Colonic mucosa (tissue), 4 donors: ENCODE results near the gene NPAS1. TPM values are rescaled to one million over a fixed set of nuclear protein-coding genes. Genes with fewer than 3 reads are reported as not detected.

ENCODE experiments used
- DNase-seq: peaks from one replicate; pipeline ENCODE4 v3.0.0-alpha.2; 2020
- H3K27ac ChIP-seq: fragments of 200-600 bp; one replicate; pipeline ENCODE4 v1.8.0; 2021
- H3K27me3 ChIP-seq: fragments of 200-600 bp; one replicate; pipeline ENCODE4 v1.8.0; 2021
- H3K36me3 ChIP-seq: fragments of 200-600 bp; one replicate; pipeline ENCODE4 v1.8.0; 2021
- H3K4me1 ChIP-seq: fragments of 200-600 bp; one replicate; pipeline ENCODE4 v1.8.0; 2021; ENCODE audit warnings: mild to moderate bottlenecking
- H3K4me3 ChIP-seq: fragments of 200-600 bp; one replicate; pipeline ENCODE4 v1.8.0; 2021
- H3K9ac ChIP-seq, 2 donors: one replicate each; pipeline ENCODE4 v1.7.0; 2013; ENCODE audit warnings: control low read depth in 2 of 2, low read depth in 2 of 2, low read length in 2 of 2
- H3K9me3 ChIP-seq: fragments of 200-600 bp; one replicate; pipeline ENCODE4 v1.8.0; 2021
- CTCF ChIP-seq: fragments of 200-600 bp; IDR thresholded peaks from one replicate; pipeline ENCODE4 v1.8.0; 2022; ENCODE audit warnings: antibody characterized with exemption, mild to moderate bottlenecking
- intact Hi-C: fragments of 100-400 bp; cut with DNase I; formaldehyde crosslinking; loops from one replicate; pipeline ENCODE4 v1.14.1; 2022
- total RNA-seq, 2 donors: library from RNA; stranded (reverse); fragmentation: NEBNext Ultra II Directional in 1 of 2; extraction: Animal tissue kit (Norgen Biotek cat#: 25700) in 1 of 2; gene quantifications; one replicate each; pipeline ENCODE4 v1.2.1, GENCODE V29; 2021
- donor health status: healthy.
- donor health status: DM: no; HTN: no; CAD: no.
- donor health status: DM: no; HTN: no; CAD: no.

NPAS1 gene
- total RNA-seq, 2 donors from 2014 or later = 0.35 to 0.64 TPM

GRCh38 chr19:46975925-46976782 lies 43.5 kb upstream of the NPAS1 start:
- Histone ChIP-seq H3K4me1 (peaks cover 16% of the 10 kb centered on the region), H3K9ac (peak overlapping the region in 1 of 2 donors; percentile 58)

GRCh38 chr19:46976845-46977320 lies 42.8 kb upstream of the NPAS1 start:
- intact Hi-C loops = no loop called here
- H3K27ac ChIP-seq = peak overlapping the region; percentile 27
- no peaks in the 10 kb centered on the region for H3K9me3 ChIP-seq
- no peak for TF ChIP-seq CTCF
- H3K27me3 ChIP-seq = no peaks in the 10 kb centered on the region
- H3K9ac ChIP-seq = peak overlapping the region in 1 of 2 donors; percentile 58
- DNase-seq = no peak
- no peak overlapping the region for H3K4me3 ChIP-seq
- H3K4me1 ChIP-seq = peaks cover 16% of the 10 kb centered on the region
- no peaks in the 10 kb centered on the region for H3K36me3 ChIP-seq

More at GRCh38 chr19:46975925-46976782, 43.5 kb upstream of the NPAS1 start:
- H3K4me3 ChIP-seq = no peak overlapping the region
- intact Hi-C loops = no loop called here
- TF ChIP-seq CTCF = no peak
- no peaks in the 10 kb centered on the region for H3K36me3 ChIP-seq
- DNase-seq = peak; percentile 73
- peak overlapping the region; percentile 27 for H3K27ac ChIP-seq
- no peaks in the 10 kb centered on the region for H3K27me3 ChIP-seq
- H3K9me3 ChIP-seq = no peaks in the 10 kb centered on the region

- Histone ChIP-seq H3K27me3 (no peaks in the 10 kb centered on the region), H3K36me3 (no peaks in the 10 kb centered on the region), H3K4me1 (peaks cover 16% of the 10 kb centered on the region), H3K4me3 (no peak overlapping the region), H3K9me3 (no peaks in the 10 kb centered on the region), H3K27ac (no peak overlapping the region), H3K9ac (no peak overlapping the region)
- TF ChIP-seq CTCF = no peak
- DNase-seq = no peak
- intact Hi-C loops = no loop called here
Measured at GRCh38 chr19:46977548-46977947, 42.1 kb upstream of the NPAS1 start.

- intact Hi-C loops = no loop called here
- Histone ChIP-seq H3K36me3 (no peaks in the 10 kb centered on the region), H3K4me3 (no peak overlapping the region), H3K9ac (no peak overlapping the region), H3K27ac (no peak overlapping the region), H3K27me3 (no peaks in the 10 kb centered on the region), H3K4me1 (peaks cover 16% of the 10 kb centered on the region), H3K9me3 (no peaks in the 10 kb centered on the region)
- TF ChIP-seq CTCF = no peak
- no peak for DNase-seq
Measured at GRCh38 chr19:46978171-46978869, 41.3 kb upstream of the NPAS1 start.

GRCh38 chr19:46979126-46980105 lies 40.2 kb upstream of the NPAS1 start:
- no peaks in the 10 kb centered on the region for H3K27me3 ChIP-seq
- H3K4me1 ChIP-seq = peaks cover 16% of the 10 kb centered on the region
- H3K4me3 ChIP-seq = no peak overlapping the region
- DNase-seq = no peak
- intact Hi-C loops = no loop called here
- H3K27ac ChIP-seq = no peak overlapping the region
- H3K36me3 ChIP-seq = no peaks in the 10 kb centered on the region
- no peak overlapping the region for H3K9ac ChIP-seq
- TF ChIP-seq CTCF = no peak
- H3K9me3 ChIP-seq = no peaks in the 10 kb centered on the region
